Upper lobe of left lung (tissue), 6 donors: ENCODE data around the gene FIP1L1. TPM values are rescaled to one million over a fixed set of nuclear protein-coding genes. Genes with fewer than 3 reads are reported as not detected.
A peak's percentile ranks its signal among the peaks of the same experiment; 100 is the strongest.
"Not testable (repeated sequence)": the region's sequence is repeated elsewhere in the genome, so short reads cannot be mapped to it uniquely, and the experiment has no call there.

Experiments used
- ATAC-seq, 2 donors: fragments of 200-7000 bp; cut with Tn5 transposase; one replicate each; pipeline ENCODE4 v1.9.1; 2022; ENCODE audit warnings: mild to moderate bottlenecking in 2 of 2, moderate library complexity in 2 of 2; ENCODE audit not compliant: low FRiP score in 2 of 2
- DNase-seq, 2 donors: peaks; one replicate each; pipeline ENCODE4 v3.0.0-alpha.2; 2019 to 2020
- H3K27ac ChIP-seq, 4 donors: fragments of 200-600 bp; sonication (generic); one replicate each; pipeline ENCODE4 v1.5.1; 2016 to 2019
- H3K27me3 ChIP-seq, 4 donors: fragments of 200-600 bp; sonication (generic); one replicate each; pipeline ENCODE4 v1.5.1; 2017 to 2019
- H3K36me3 ChIP-seq, 4 donors: fragments of 200-600 bp; sonication (generic); one replicate each; pipeline ENCODE4 v1.5.1; 2016 to 2019
- H3K4me1 ChIP-seq, 4 donors: fragments of 200-600 bp; sonication (generic); one replicate each; pipeline ENCODE4 v1.5.1; 2018 to 2019
- H3K4me3 ChIP-seq, 4 donors: fragments of 200-600 bp; sonication (generic); one replicate each; pipeline ENCODE4 v1.5.1; 2017 to 2019; ENCODE audit warnings: mild to moderate bottlenecking in 2 of 4, moderate library complexity in 1 of 4
- H3K9me3 ChIP-seq, 4 donors: fragments of 200-600 bp; sonication (generic); one replicate each; pipeline ENCODE4 v1.5.1; 2018 to 2019
- EP300 ChIP-seq, 4 donors: sonication (generic); formaldehyde crosslinking; IDR thresholded peaks; one replicate each; pipeline ENCODE4 v1.5.1; 2017; ENCODE audit warnings: antibody characterized with exemption in 4 of 4, control low read depth in 2 of 4
- POLR2A ChIP-seq, 4 donors: fragments of 450-650 bp; IDR thresholded peaks; one replicate each; pipeline ENCODE4 v1.5.1; 2016 to 2017; ENCODE audit warnings: antibody characterized with exemption in 4 of 4, mild to moderate bottlenecking in 2 of 4
- POLR2AphosphoS5 ChIP-seq, 2 donors: sonication (generic); formaldehyde crosslinking; IDR thresholded peaks; one replicate each; pipeline ENCODE4 v1.5.1; 2017; ENCODE audit warnings: antibody characterized with exemption in 2 of 2
- WGBS, 2 donors: methylation state at CpG; one replicate each; pipeline ENCODE4 v1.1.5; 2017 to 2018; 5-methylcytosine and 5-hydroxymethylcytosine counted together
- total RNA-seq, 6 donors: library from RNA; depleted of rRNA in 4 of 6; stranded (reverse); fragments of >200 nt in 4 of 6; gene quantifications; one replicate each; pipeline versions ENCODE4 v1.1.0 to v1.2.1, GENCODE V29; 2016 to 2021
- TF ChIP-seq, protein P1 (sequence below), 6 experiments: fragments of 450-650 bp in 4 of 6; fragments of 200-600 bp in 2 of 6; sonication (generic) in 2 of 6; IDR thresholded peaks; one replicate each; pipeline ENCODE4 v1.5.1; 2016 to 2019; ENCODE audit warnings: antibody characterized with exemption in 6 of 6
- donor health status: DM: no; HTN: no; CAD: no; lungs with moderate emphysema.
- donor health status: DM: no; HTN: yes; CAD: no; lungs with severe emphysema.

FIP1L1 gene
- total RNA-seq, 6 donors from 2014 or later, result 30.0 to 67.9 (median 39.7) TPM

DNA sequence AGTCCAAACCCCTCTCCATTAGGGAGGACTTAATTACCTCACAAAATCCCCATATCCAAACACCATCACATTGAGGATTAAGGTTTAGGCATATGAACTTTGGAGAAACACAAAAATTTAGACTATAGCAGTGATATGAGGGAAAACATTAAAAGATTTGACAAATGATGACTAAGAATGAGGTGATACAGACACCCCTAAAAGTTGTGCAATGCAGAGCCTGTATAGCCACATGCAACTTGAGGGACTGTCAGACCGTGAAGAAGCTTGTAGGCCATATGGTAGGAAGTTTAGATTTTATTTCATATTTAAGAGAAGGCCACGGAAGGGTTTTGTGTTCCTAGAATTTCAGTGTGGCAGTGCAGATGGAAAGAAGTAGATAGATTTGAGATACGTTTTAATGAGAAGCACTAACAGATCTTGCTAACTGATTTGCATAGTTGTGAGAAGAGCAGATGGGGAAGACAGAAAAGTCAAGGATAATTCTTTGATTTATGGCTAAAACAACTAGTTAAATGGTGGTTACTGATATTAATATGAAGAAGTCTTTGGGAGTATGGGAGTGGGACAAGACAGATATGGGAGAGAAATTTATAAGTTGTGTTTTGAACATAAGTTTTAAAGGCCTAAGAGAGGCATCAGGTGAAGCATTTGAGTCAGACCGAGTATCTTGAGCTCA, 5.5 kb upstream of the FIP1L1 start:
- no peak overlapping the region for H3K4me3 ChIP-seq
- ATAC-seq, result no peak
- 80 to 83% methylated on average over 4 of the region's 4 CpGs for WGBS, 2 donors
- H3K9me3 ChIP-seq, result no peaks in the 10 kb centered on the region
- H3K27ac ChIP-seq, result no peak overlapping the region
- no peaks in the 10 kb centered on the region for H3K36me3 ChIP-seq
- H3K27me3 ChIP-seq, result no peaks in the 10 kb centered on the region
- no peak for DNase-seq
- H3K4me1 ChIP-seq, result peaks cover 0 to 5% (median 2%) of the 10 kb centered on the region in 4 donors
- TF ChIP-seq POLR2AphosphoS5 (IDR thresholded peaks at IDR 0.05) (no peak), EP300 (IDR thresholded peaks at IDR 0.05) (no peak), POLR2A (IDR thresholded peaks at IDR 0.05) (no peak)
- TF ChIP-seq, protein P1, sequence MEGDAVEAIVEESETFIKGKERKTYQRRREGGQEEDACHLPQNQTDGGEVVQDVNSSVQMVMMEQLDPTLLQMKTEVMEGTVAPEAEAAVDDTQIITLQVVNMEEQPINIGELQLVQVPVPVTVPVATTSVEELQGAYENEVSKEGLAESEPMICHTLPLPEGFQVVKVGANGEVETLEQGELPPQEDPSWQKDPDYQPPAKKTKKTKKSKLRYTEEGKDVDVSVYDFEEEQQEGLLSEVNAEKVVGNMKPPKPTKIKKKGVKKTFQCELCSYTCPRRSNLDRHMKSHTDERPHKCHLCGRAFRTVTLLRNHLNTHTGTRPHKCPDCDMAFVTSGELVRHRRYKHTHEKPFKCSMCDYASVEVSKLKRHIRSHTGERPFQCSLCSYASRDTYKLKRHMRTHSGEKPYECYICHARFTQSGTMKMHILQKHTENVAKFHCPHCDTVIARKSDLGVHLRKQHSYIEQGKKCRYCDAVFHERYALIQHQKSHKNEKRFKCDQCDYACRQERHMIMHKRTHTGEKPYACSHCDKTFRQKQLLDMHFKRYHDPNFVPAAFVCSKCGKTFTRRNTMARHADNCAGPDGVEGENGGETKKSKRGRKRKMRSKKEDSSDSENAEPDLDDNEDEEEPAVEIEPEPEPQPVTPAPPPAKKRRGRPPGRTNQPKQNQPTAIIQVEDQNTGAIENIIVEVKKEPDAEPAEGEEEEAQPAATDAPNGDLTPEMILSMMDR (IDR thresholded peaks at IDR 0.05), result no peak

DNA sequence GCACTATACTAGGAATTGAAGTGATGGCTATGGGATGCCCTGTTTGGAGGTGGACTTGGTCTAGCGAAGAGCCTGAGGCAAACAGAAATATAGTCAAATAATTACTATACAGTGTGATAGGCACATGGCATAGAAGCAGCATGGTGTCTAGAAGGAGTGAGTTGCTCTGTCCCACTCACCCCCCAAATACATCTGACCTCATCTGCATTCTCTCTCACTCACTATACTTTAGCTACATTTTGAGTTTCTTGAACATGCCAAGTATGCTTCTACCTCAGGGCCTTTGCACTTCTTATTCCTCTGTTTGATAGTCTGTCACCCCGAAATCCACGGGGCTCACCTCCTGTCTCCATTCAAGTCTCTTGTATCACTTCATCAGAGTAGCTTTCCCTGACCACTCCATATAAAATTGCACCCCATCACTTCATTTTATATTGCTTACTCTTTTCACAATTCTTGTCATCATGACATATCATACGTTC, 2.6 kb upstream of the FIP1L1 start:
- no peak overlapping the region for H3K27ac ChIP-seq
- H3K4me3 ChIP-seq, result no peak overlapping the region
- H3K4me1 ChIP-seq, result peaks cover 12 to 24% (median 16%) of the 10 kb centered on the region in 4 donors
- 77 to 87% methylated on average over 4 of the region's 4 CpGs for WGBS, 2 donors
- H3K27me3 ChIP-seq, result no peaks in the 10 kb centered on the region
- H3K9me3 ChIP-seq, result no peaks in the 10 kb centered on the region
- TF ChIP-seq POLR2A (IDR thresholded peaks at IDR 0.05), result no peak
- no peak for TF ChIP-seq POLR2AphosphoS5 (IDR thresholded peaks at IDR 0.05)
- no peak for TF ChIP-seq EP300 (IDR thresholded peaks at IDR 0.05)
- TF ChIP-seq, protein P1 (IDR thresholded peaks at IDR 0.05), result no peak
- DNase-seq, result no peak
- no peak for ATAC-seq
- H3K36me3 ChIP-seq, result no peaks in the 10 kb centered on the region

DNA sequence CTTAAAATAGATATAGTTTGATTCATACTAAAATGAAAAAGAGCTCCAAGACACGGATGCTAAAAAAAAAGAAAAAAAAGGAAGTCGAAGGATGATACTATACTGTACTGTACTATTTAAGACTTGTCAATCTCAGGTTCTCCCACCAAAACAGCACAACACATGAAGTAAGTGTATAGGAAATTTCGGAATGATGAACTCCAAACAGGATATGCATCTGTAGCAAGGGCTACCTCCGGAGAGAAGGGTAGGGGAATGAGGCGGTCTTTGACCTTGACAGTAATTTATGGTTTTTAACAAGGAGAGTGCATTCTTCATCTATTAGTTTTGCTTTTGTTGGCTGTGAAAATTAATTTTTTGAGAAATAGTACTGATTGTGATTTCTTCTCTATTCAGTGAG, 541 bp upstream of the FIP1L1 start:
- Histone ChIP-seq H3K4me3 (peak overlapping the region; percentile 77 to 95 (median 85)), H3K27me3 (no peaks in the 10 kb centered on the region), H3K36me3 (peaks cover 0 to under 1% (median 0%) of the 10 kb centered on the region in 4 donors), H3K4me1 (peaks cover 16 to 25% (median 20%) of the 10 kb centered on the region in 4 donors), H3K9me3 (no peaks in the 10 kb centered on the region), H3K27ac (peak overlapping the region; percentile 89 to 93 (median 91))
- DNase-seq (no peak), ATAC-seq (no peak)
- no peak for TF ChIP-seq POLR2AphosphoS5 (IDR thresholded peaks at IDR 0.05)
- TF ChIP-seq, protein P1 (IDR thresholded peaks at IDR 0.05), result no peak
- TF ChIP-seq EP300 (IDR thresholded peaks at IDR 0.05), result no peak
- no peak for TF ChIP-seq POLR2A (IDR thresholded peaks at IDR 0.05)
- WGBS, 2 donors, result 35 to 48% methylated on average over 5 of the region's 5 CpGs

DNA sequence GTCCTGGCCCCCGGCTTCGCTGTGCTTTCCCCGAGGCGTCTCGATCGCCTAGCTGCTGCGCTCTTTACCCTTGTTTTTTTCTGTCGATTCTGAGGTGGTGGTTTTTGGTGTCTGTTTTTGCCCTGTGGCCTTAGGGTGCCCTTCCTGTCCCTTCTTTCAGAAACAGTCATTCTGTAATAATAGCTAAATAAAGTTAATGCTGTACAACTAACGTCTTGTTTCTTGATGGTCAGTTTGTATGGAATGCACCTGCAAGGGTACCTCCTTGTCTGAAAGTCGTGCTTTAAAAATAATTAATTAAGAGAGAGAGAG, 686 bp downstream of the FIP1L1 start:
- DNase-seq (no peak), ATAC-seq (no peak)
- no peak for TF ChIP-seq POLR2A (IDR thresholded peaks at IDR 0.05)
- TF ChIP-seq POLR2AphosphoS5 (IDR thresholded peaks at IDR 0.05), result no peak
- TF ChIP-seq, protein P1 (IDR thresholded peaks at IDR 0.05), result no peak
- TF ChIP-seq EP300 (IDR thresholded peaks at IDR 0.05), result no peak
- H3K27ac ChIP-seq, result peak overlapping the region; percentile 89 to 93 (median 91)
- 0 to 1% methylated on average over 7 to 10 of the region's 10 CpGs for WGBS, 2 donors
- no peaks in the 10 kb centered on the region for H3K9me3 ChIP-seq
- no peaks in the 10 kb centered on the region for H3K27me3 ChIP-seq
- H3K36me3 ChIP-seq, result peaks cover 0 to 9% (median 2%) of the 10 kb centered on the region in 4 donors
- peaks cover 16 to 25% (median 20%) of the 10 kb centered on the region in 4 donors for H3K4me1 ChIP-seq
- H3K4me3 ChIP-seq, result peak overlapping the region; percentile 77 to 95 (median 85)

DNA sequence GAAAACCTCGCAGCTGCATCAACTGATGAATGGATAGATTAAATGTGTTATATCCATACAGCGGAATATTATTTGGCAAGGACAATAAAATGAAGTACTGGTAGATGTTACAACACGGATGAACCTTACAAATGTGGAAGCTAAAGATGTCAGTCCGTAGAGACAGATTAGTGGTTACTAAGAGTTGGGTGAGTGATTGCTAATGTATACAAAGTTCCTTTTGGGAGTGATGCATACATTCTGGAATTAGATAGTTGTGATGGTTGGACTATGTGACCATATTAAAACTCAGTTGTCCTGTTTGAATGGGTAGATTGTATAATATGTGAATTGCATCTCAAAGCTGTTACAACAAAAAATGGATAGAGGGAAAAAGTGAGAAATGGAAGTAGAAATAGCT, 2.8 kb downstream of the FIP1L1 start:
- Histone ChIP-seq H3K9me3 (no peaks in the 10 kb centered on the region), H3K36me3 (peaks cover 7 to 30% (median 18%) of the 10 kb centered on the region in 4 donors), H3K4me3 (no peak overlapping the region), H3K4me1 (peaks cover 16 to 25% (median 20%) of the 10 kb centered on the region in 4 donors), H3K27ac (no peak overlapping the region), H3K27me3 (no peaks in the 10 kb centered on the region)
- 88 to 90% methylated on average over 4 of the region's 4 CpGs for WGBS, 2 donors
- ATAC-seq (no peak), DNase-seq (no peak)
- TF ChIP-seq POLR2A (IDR thresholded peaks at IDR 0.05) (no peak), POLR2AphosphoS5 (IDR thresholded peaks at IDR 0.05) (no peak), EP300 (IDR thresholded peaks at IDR 0.05) (no peak)
- TF ChIP-seq, protein P1 (IDR thresholded peaks at IDR 0.05), result no peak

DNA sequence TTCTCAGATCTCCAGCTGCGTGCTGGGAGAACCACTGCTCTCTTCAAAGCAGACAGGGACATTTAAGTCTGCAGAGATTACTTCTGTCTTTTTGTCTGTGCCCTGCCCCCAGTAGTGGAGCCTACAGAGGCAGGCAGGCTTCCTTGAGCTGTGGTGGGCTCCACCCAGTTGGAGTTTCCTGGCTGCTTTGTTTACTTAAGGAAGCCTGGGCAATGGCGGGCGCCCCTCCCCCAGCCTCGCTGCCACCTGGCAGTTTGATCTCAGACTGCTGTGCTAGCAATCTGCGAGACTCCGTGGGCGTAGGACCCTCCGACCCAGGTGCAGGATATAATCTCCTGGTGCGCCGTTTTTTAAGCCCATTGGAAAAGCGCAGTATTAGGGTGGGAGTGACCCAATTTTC, 32.0 kb downstream of the FIP1L1 start:
- 91 to 97% methylated on average over 6 to 11 of the region's 11 CpGs for WGBS, 2 donors
- not testable (repeated sequence) for H3K4me3 ChIP-seq, ATAC-seq, H3K27ac ChIP-seq, H3K4me1 ChIP-seq, H3K27me3 ChIP-seq, H3K9me3 ChIP-seq
- peak in 1 of 2 donors; percentile 45 for DNase-seq
- H3K36me3 ChIP-seq, result peaks cover 0 to 10% (median 1%) of the 10 kb centered on the region in 4 donors
